Measurements from ENCODE around the gene KSR2. TPM values are rescaled to one million over a fixed set of nuclear protein-coding genes. Genes with fewer than 3 reads are reported as not detected.

The KSR2 gene
- total and polyA plus RNA-seq, 3 donors from 2014 or later = 2.4 to 3.8 (median 2.4) TPM

DNA sequence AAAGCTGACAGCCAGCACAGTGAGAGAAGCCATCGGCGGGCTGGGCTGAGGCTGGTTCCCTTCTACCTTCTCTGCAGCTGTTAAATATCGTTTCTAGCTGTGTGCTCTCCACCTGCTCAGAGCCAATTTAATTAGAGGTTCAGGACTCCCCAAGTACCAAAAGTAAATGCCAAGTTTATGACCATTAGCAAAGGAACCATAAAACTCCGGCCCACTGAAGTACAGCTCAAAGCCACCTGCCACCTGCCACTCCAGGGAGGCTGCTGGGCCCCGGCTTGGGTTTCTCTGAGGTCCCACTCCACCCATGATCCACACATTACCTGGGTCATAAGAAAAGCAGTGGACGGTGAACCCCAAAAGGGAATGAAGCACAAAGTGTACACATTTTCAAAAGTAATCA lies 272.8 kb downstream of the KSR2 start:
- no peaks in the 10 kb centered on the region for H3K4me1 ChIP-seq
- H3K9me3 ChIP-seq = no peaks in the 10 kb centered on the region
- 88 to 91% methylated on average over 6 of the region's 6 CpGs for WGBS, 2 donors
- no peak overlapping the region for H3K4me3 ChIP-seq
- H3K27me3 ChIP-seq = no peaks in the 10 kb centered on the region
- intact Hi-C loops (cut with DNase I; ENCODE audit: low total_unique reads) = no loop called here
- H3K36me3 ChIP-seq (ENCODE audit: low read depth, missing control alignments) = no peaks in the 10 kb centered on the region
- no peak for DNase-seq
- no peak for TF ChIP-seq POLR2A (IDR thresholded peaks at IDR 0.05)
- TF ChIP-seq, protein P1, sequence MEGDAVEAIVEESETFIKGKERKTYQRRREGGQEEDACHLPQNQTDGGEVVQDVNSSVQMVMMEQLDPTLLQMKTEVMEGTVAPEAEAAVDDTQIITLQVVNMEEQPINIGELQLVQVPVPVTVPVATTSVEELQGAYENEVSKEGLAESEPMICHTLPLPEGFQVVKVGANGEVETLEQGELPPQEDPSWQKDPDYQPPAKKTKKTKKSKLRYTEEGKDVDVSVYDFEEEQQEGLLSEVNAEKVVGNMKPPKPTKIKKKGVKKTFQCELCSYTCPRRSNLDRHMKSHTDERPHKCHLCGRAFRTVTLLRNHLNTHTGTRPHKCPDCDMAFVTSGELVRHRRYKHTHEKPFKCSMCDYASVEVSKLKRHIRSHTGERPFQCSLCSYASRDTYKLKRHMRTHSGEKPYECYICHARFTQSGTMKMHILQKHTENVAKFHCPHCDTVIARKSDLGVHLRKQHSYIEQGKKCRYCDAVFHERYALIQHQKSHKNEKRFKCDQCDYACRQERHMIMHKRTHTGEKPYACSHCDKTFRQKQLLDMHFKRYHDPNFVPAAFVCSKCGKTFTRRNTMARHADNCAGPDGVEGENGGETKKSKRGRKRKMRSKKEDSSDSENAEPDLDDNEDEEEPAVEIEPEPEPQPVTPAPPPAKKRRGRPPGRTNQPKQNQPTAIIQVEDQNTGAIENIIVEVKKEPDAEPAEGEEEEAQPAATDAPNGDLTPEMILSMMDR (IDR thresholded peaks at IDR 0.05) = no peak
- no peak overlapping the region for H3K27ac ChIP-seq

DNA sequence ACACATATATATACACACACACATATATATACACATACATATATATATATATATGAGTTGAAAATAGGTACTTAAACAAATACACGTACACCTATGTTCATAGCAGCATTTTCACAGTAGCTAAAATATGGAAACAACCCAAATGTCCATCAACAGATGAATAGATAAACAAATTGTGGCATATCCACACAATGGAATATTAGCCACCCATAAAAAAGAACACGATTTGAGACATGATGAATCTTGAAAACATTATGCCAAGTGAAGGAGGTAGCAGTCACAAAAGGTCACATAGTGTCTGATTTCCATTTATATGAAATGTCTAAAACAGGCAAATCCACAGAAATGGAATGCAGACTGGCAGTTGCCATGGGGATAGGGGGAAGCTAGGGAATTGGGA lies 276.3 kb downstream of the KSR2 start:
- Histone ChIP-seq H3K36me3 (ENCODE audit: low read depth, missing control alignments) (no peaks in the 10 kb centered on the region), H3K27ac (no peak overlapping the region), H3K4me1 (no peaks in the 10 kb centered on the region), H3K9me3 (no peaks in the 10 kb centered on the region), H3K27me3 (no peaks in the 10 kb centered on the region), H3K4me3 (no peak overlapping the region)
- TF ChIP-seq, protein P1 (IDR thresholded peaks at IDR 0.05) = no peak
- no peak for TF ChIP-seq POLR2A (IDR thresholded peaks at IDR 0.05)
- intact Hi-C loops (cut with DNase I; ENCODE audit: low total_unique reads) = no loop called here
- WGBS, 2 donors = 90 to 93% methylated on average over 2 of the region's 2 CpGs
- DNase-seq = no peak

DNA sequence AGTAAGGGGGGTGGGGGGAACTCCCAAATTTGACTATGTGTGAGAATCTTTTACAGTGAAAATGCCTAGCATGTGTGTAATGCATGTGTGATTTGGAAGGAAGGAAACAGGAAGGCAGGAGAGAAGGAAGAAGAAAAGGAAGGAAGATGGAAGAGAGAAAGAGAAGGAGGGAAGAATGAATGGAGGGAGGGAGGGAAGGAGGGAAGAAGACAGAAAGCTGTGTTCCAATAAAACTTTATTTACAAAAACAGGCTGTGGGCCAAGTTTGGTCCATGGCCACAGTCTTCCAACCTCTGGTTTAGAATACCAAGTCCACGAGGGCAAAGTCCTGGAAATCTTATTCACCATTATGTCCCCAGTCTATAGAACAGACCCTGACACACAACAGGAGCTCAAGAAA lies 278.9 kb downstream of the KSR2 start:
- Histone ChIP-seq H3K4me1 (no peaks in the 10 kb centered on the region), H3K4me3 (no peak overlapping the region), H3K27ac (no peak overlapping the region), H3K36me3 (ENCODE audit: low read depth, missing control alignments) (no peaks in the 10 kb centered on the region), H3K9me3 (no peaks in the 10 kb centered on the region), H3K27me3 (no peaks in the 10 kb centered on the region)
- 76 to 91% methylated on average over 1 of the region's 1 CpG for WGBS, 2 donors
- no peak for DNase-seq
- TF ChIP-seq, protein P1 (IDR thresholded peaks at IDR 0.05) = no peak
- no peak for TF ChIP-seq POLR2A (IDR thresholded peaks at IDR 0.05)
- intact Hi-C loops (cut with DNase I; ENCODE audit: low total_unique reads) = no loop called here

DNA sequence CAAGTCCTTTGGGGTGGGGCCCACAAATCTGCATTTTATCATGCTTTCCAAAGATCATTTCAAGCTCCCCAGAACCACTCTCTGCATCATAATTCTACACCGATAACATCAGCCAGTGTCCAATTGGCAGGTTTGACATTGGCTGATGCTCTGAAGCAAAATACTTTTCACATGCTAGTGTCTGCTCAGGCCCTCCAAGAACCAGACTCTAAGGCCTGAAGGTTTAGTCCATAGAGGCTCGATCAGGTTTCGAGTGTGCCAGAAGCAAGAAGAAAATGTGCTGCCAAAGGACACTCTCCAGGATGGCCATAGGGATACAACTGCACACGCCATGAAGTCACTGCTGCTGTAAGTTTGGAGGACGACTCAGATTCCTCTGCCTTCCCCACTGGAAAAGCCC lies 280.3 kb downstream of the KSR2 start:
- TF ChIP-seq, protein P1 (IDR thresholded peaks at IDR 0.05) = no peak
- no peak for TF ChIP-seq POLR2A (IDR thresholded peaks at IDR 0.05)
- H3K4me3 ChIP-seq = no peak overlapping the region
- WGBS, 2 donors = 86% methylated on average over 5 of the region's 5 CpGs
- H3K9me3 ChIP-seq = no peaks in the 10 kb centered on the region
- no peaks in the 10 kb centered on the region for H3K27me3 ChIP-seq
- DNase-seq = no peak
- no peak overlapping the region for H3K27ac ChIP-seq
- intact Hi-C loops (cut with DNase I; ENCODE audit: low total_unique reads) = no loop called here
- H3K4me1 ChIP-seq = no peaks in the 10 kb centered on the region
- H3K36me3 ChIP-seq (ENCODE audit: low read depth, missing control alignments) = no peaks in the 10 kb centered on the region

DNA sequence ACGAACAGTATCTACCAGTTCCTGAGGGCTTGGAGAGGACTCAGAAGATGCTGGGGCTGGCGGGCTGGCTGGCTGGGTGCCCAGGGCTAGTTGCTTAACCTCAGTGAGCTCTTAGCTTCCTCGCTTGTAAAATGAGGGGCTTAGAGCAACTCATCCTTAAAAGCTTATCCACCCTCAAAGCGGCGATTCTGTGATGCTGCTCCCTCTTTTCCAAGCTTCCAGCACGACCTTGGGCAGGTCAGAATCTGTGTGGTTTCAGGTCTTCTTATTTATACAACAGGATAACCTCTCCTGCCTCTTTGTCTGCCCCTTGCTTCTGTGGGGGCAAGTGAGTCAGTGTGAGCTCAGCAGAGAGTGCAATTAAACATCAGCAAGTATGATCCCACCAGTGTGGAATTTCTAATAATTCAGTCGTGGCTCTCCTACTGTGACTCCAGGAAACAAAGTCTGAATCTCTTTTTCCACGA lies 281.8 kb downstream of the KSR2 start:
- Histone ChIP-seq H3K27me3 (no peaks in the 10 kb centered on the region), H3K4me1 (no peaks in the 10 kb centered on the region), H3K27ac (no peak overlapping the region), H3K9me3 (no peaks in the 10 kb centered on the region), H3K4me3 (no peak overlapping the region), H3K36me3 (ENCODE audit: low read depth, missing control alignments) (no peaks in the 10 kb centered on the region)
- WGBS, 2 donors = 28 to 38% methylated on average over 8 of the region's 8 CpGs
- TF ChIP-seq, protein P1 (IDR thresholded peaks at IDR 0.05) = no peak
- no peak for TF ChIP-seq POLR2A (IDR thresholded peaks at IDR 0.05)
- no peak for DNase-seq
- intact Hi-C loops (cut with DNase I; ENCODE audit: low total_unique reads) = no loop called here

Data from testis (tissue), 3 donors.